Fibroblast of lung (primary cell): ENCODE results near the gene ZNF827. TPM values are rescaled to one million over a fixed set of nuclear protein-coding genes. Genes with fewer than 3 reads are reported as not detected.

Experiments used
- DNase-seq, 2 donors: peaks; one replicate each; pipeline versions ENCODE4 v3.0.0 to v3.0.0-alpha.2; 2010; ENCODE audit warnings: low read depth in 2 of 2
- H2AFZ ChIP-seq: 2 replicates; pipeline ENCODE4 v1.5.1; 2012; ENCODE audit warnings: low read length, control low read depth, inconsistent platforms
- H3K27ac ChIP-seq: 2 replicates; pipeline ENCODE4 v1.5.1; 2011; ENCODE audit warnings: low read length, control low read depth; ENCODE audit not compliant: insufficient read depth
- H3K27me3 ChIP-seq: 2 replicates; pipeline ENCODE4 v1.5.1; 2011; ENCODE audit warnings: mild to moderate bottlenecking, low read length; ENCODE audit not compliant: control insufficient read depth, insufficient read depth
- H3K36me3 ChIP-seq: 2 replicates; pipeline ENCODE4 v1.5.1; 2011; ENCODE audit warnings: low read length; ENCODE audit not compliant: control insufficient read depth, insufficient read depth
- H3K4me1 ChIP-seq: 2 replicates; pipeline ENCODE4 v1.5.1; 2011; ENCODE audit warnings: low read length; ENCODE audit not compliant: control insufficient read depth, insufficient read depth; ENCODE audit errors: extremely low read depth
- H3K4me2 ChIP-seq: 2 replicates; pipeline ENCODE4 v1.5.1; 2011; ENCODE audit warnings: low read length, control low read depth; ENCODE audit not compliant: insufficient read depth; ENCODE audit errors: extremely low read depth
- H3K4me3 ChIP-seq, 4 experiments: fragments of 200-600 bp in 1 of 4; sonication (generic) in 1 of 4; replicated peaks in 1 of 4; 2 replicates each; pipeline ENCODE4 v1.5.1; 2011 to 2016; ENCODE audit warnings: low read length in 4 of 4, low read depth in 3 of 4, mild to moderate bottlenecking in 3 of 4, control low read depth in 2 of 4, inconsistent platforms in 1 of 4, mixed read lengths in 1 of 4; ENCODE audit not compliant: insufficient read depth in 1 of 4; ENCODE audit errors: control extremely low read depth in 1 of 4
- H3K79me2 ChIP-seq: 2 replicates; pipeline ENCODE4 v1.5.1; 2012; ENCODE audit warnings: mild to moderate bottlenecking, low read length, inconsistent platforms; ENCODE audit not compliant: control insufficient read depth, insufficient read depth
- H3K9ac ChIP-seq: 2 replicates; pipeline ENCODE4 v1.5.1; 2011; ENCODE audit warnings: mild to moderate bottlenecking, low read length, control low read depth; ENCODE audit not compliant: insufficient read depth
- H3K9me3 ChIP-seq: 2 replicates; pipeline ENCODE4 v1.5.1; 2012; ENCODE audit warnings: low read depth, low read length; ENCODE audit not compliant: control insufficient read depth, insufficient read depth
- H4K20me1 ChIP-seq: 2 replicates; pipeline ENCODE4 v1.5.1; 2011; ENCODE audit warnings: low read length; ENCODE audit not compliant: control insufficient read depth, insufficient read depth; ENCODE audit errors: extremely low read depth
- CTCF ChIP-seq, 2 donors: IDR thresholded peaks in 1 of 2; conservative IDR thresholded peaks in 1 of 2; 1 replicate in 1 of 2; 2 replicates in 1 of 2; pipeline ENCODE4 v1.5.1; 2011 to 2012; ENCODE audit warnings: low read length in 2 of 2, control low read depth in 1 of 2, inconsistent platforms in 1 of 2, low read depth in 1 of 2, mild to moderate bottlenecking in 1 of 2
- EZH2 ChIP-seq: IDR thresholded peaks from 2 replicates; pipeline ENCODE4 v1.5.1; 2012; ENCODE audit warnings: low read length, control low read depth, mild to moderate bottlenecking; ENCODE audit errors: missing control alignments
- polyA plus RNA-seq, 2 donors: library from polyadenylated mRNA; depleted of rRNA in 1 of 2; stranded (reverse) in 1 of 2; unstranded in 1 of 2; fragments of >200 nt; gene quantifications; 2 replicates each; pipeline ENCODE4 v1.2.1, GENCODE V29; 2011 to 2012; ENCODE audit warnings: missing spikeins in 1 of 2
- total RNA-seq: library from RNA; depleted of rRNA; stranded (reverse); fragments of >200 nt; gene quantifications from 2 replicates; pipeline ENCODE4 v1.2.1, GENCODE V29; 2014

The ZNF827 gene
- total and polyA plus RNA-seq, 2 donors (not counting 1 experiment from before 2014, with no cell fraction given), result 5.8 to 7.1 TPM

GRCh38 chr4:145861336-145862318 is 77.0 kb downstream of the ZNF827 start:
- Histone ChIP-seq H3K79me2 (no peaks in the 10 kb centered on the region), H3K9ac (no peak overlapping the region), H2AFZ (no peak overlapping the region), H3K4me3 (no peak overlapping the region), H3K27me3 (no peaks in the 10 kb centered on the region), H3K4me1 (no peaks in the 10 kb centered on the region), H3K27ac (no peak overlapping the region), H3K9me3 (no peaks in the 10 kb centered on the region), H4K20me1 (no peaks in the 10 kb centered on the region), H3K4me2 (no peak overlapping the region), H3K36me3 (no peaks in the 10 kb centered on the region)
- peak in 1 of 2 donors; percentile 74 for DNase-seq
- no peak for TF ChIP-seq CTCF (conservative IDR thresholded peaks at IDR 0.05 in 1 of 2, IDR thresholded peaks at IDR 0.05 in 1 of 2; ENCODE audit: low read depth in 1 of 2, low read length in 2 of 2)
- TF ChIP-seq EZH2, result no peak

- no peaks in the 10 kb centered on the region for H3K79me2 ChIP-seq
- no peak overlapping the region for H3K4me2 ChIP-seq
- no peak overlapping the region for H2AFZ ChIP-seq
- no peak for DNase-seq
- H3K27me3 ChIP-seq, result no peaks in the 10 kb centered on the region
- TF ChIP-seq CTCF (conservative IDR thresholded peaks at IDR 0.05 in 1 of 2, IDR thresholded peaks at IDR 0.05 in 1 of 2; ENCODE audit: low read depth in 1 of 2, low read length in 2 of 2) (no peak), EZH2 (no peak)
- no peak overlapping the region for H3K4me3 ChIP-seq
- no peaks in the 10 kb centered on the region for H3K9me3 ChIP-seq
- no peaks in the 10 kb centered on the region for H4K20me1 ChIP-seq
- no peaks in the 10 kb centered on the region for H3K36me3 ChIP-seq
- H3K27ac ChIP-seq, result no peak overlapping the region
- H3K4me1 ChIP-seq, result no peaks in the 10 kb centered on the region
- no peak overlapping the region for H3K9ac ChIP-seq
These were observed 77.7 kb downstream of the ZNF827 start for GRCh38 chr4:145860897-145861296.

DNA sequence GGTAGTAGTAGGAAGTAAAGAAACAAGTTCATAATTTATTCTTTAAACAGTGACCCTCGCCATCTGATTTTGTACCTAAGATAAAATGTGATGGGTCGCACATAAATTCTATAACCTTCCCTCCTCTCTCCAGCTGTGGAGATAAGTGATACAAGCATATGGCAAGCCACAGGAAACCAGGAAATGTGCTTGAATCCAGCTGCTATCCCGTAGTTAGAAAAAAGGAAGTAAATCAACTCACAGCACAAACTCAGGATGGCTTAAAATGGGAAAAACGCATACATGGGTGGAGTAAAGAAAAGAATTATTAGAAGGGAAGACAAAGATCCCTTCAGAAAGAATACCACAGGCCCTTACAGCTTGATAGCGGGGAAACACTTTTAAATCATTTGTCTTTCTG is 78.2 kb downstream of the ZNF827 start:
- Histone ChIP-seq H2AFZ (no peak overlapping the region), H3K4me1 (no peaks in the 10 kb centered on the region), H3K36me3 (no peaks in the 10 kb centered on the region), H4K20me1 (no peaks in the 10 kb centered on the region), H3K9me3 (no peaks in the 10 kb centered on the region), H3K4me3 (no peak overlapping the region), H3K27me3 (no peaks in the 10 kb centered on the region), H3K79me2 (no peaks in the 10 kb centered on the region), H3K9ac (no peak overlapping the region), H3K27ac (no peak overlapping the region), H3K4me2 (no peak overlapping the region)
- TF ChIP-seq EZH2, result no peak
- no peak for TF ChIP-seq CTCF (conservative IDR thresholded peaks at IDR 0.05 in 1 of 2, IDR thresholded peaks at IDR 0.05 in 1 of 2; ENCODE audit: low read depth in 1 of 2, low read length in 2 of 2)
- DNase-seq, result no peak
